H9 (cell line): ENCODE results near the gene COX17. TPM values are rescaled to one million over a fixed set of nuclear protein-coding genes. Genes with fewer than 3 reads are reported as not detected.

Experiments used
- DNase-seq: peaks from one replicate; pipeline ENCODE4 v3.0.0-alpha.2; 2017
- H2AFZ ChIP-seq: one replicate; pipeline ENCODE4 v1.6.1; 2013; ENCODE audit warnings: mild to moderate bottlenecking, low read length, control low read depth, moderate library complexity
- H2AK5ac ChIP-seq: 2 replicates; pipeline ENCODE4 v1.6.1; 2013; ENCODE audit warnings: low read length, control low read depth, mixed read lengths; ENCODE audit not compliant: insufficient read length
- H2BK120ac ChIP-seq: one replicate; pipeline ENCODE4 v1.6.1; 2013; ENCODE audit warnings: low read depth, mild to moderate bottlenecking, low read length, control low read depth, inconsistent platforms; ENCODE audit not compliant: poor library complexity, severe bottlenecking
- H2BK12ac ChIP-seq: 2 replicates; pipeline ENCODE4 v1.6.1; 2013; ENCODE audit warnings: low read length, control low read depth, mixed read lengths, low read depth; ENCODE audit not compliant: insufficient read length
- H2BK15ac ChIP-seq: 2 replicates; pipeline ENCODE4 v1.6.1; 2013; ENCODE audit warnings: low read depth, low read length, control low read depth
- H2BK20ac ChIP-seq: one replicate; pipeline ENCODE4 v1.6.1; 2013; ENCODE audit warnings: low read depth, mild to moderate bottlenecking, low read length, control low read depth, inconsistent platforms; ENCODE audit not compliant: poor library complexity, severe bottlenecking
- H2BK5ac ChIP-seq: 2 replicates; pipeline ENCODE4 v1.6.1; 2013; ENCODE audit warnings: low read length, control low read depth, mixed read lengths; ENCODE audit not compliant: insufficient read length
- H3K14ac ChIP-seq: 2 replicates; pipeline ENCODE4 v1.6.1; 2013; ENCODE audit warnings: low read length, control low read depth; ENCODE audit not compliant: insufficient read depth
- H3K18ac ChIP-seq: 2 replicates; pipeline ENCODE4 v1.6.1; 2013; ENCODE audit warnings: low read depth, mild to moderate bottlenecking, mixed read lengths, low read length, control low read depth; ENCODE audit not compliant: insufficient read length
- H3K23ac ChIP-seq: 2 replicates; pipeline ENCODE4 v1.6.1; 2013; ENCODE audit warnings: low read length, control low read depth, mixed read lengths, low read depth; ENCODE audit not compliant: insufficient read length
- H3K23me2 ChIP-seq: 2 replicates; pipeline ENCODE4 v1.6.1; 2013; ENCODE audit warnings: low read depth, mild to moderate bottlenecking, mixed read lengths, low read length, control low read depth; ENCODE audit not compliant: insufficient read length, poor library complexity, severe bottlenecking
- H3K27ac ChIP-seq: 2 replicates; pipeline ENCODE4 v1.5.1; 2013; ENCODE audit warnings: low read length, control low read depth, mixed read lengths, low read depth; ENCODE audit not compliant: insufficient read length
- H3K27me3 ChIP-seq: 2 replicates; pipeline ENCODE4 v1.6.1; 2013; ENCODE audit warnings: low read length, control low read depth, inconsistent platforms; ENCODE audit not compliant: insufficient read depth
- H3K4ac ChIP-seq: 2 replicates; pipeline ENCODE4 v1.6.1; 2013; ENCODE audit warnings: low read depth, mild to moderate bottlenecking, control low read depth, inconsistent platforms, low read length, moderate library complexity
- H3K4me1 ChIP-seq: 2 replicates; pipeline ENCODE4 v1.6.1; 2013; ENCODE audit warnings: low read length, control low read depth, inconsistent platforms; ENCODE audit not compliant: insufficient read depth
- H3K4me2 ChIP-seq: 2 replicates; pipeline ENCODE4 v1.6.1; 2013; ENCODE audit warnings: low read length, control low read depth, mixed read lengths; ENCODE audit not compliant: insufficient read length, insufficient read depth
- H3K56ac ChIP-seq: 2 replicates; pipeline ENCODE4 v1.6.1; 2013; ENCODE audit warnings: low read depth, mild to moderate bottlenecking, mixed read lengths, low read length, control low read depth; ENCODE audit not compliant: insufficient read length
- H3K79me1 ChIP-seq: 2 replicates; pipeline ENCODE4 v1.6.1; 2013; ENCODE audit warnings: low read depth, mild to moderate bottlenecking, moderate library complexity, low read length, control low read depth, inconsistent platforms; ENCODE audit not compliant: insufficient read depth, poor library complexity, severe bottlenecking
- H3K79me2 ChIP-seq: 2 replicates; pipeline ENCODE4 v1.6.1; 2013; ENCODE audit warnings: low read length, control low read depth, inconsistent platforms; ENCODE audit not compliant: insufficient read depth
- H3K9ac ChIP-seq: 2 replicates; pipeline ENCODE4 v1.6.1; 2013; ENCODE audit warnings: low read length, control low read depth, mixed read lengths; ENCODE audit not compliant: insufficient read length; ENCODE audit errors: extremely low read depth
- H3K9me3 ChIP-seq: one replicate; pipeline ENCODE4 v1.6.1; 2013; ENCODE audit warnings: low read depth, low read length, inconsistent platforms; ENCODE audit not compliant: control insufficient read depth
- H3T11ph ChIP-seq: one replicate; pipeline ENCODE4 v1.6.1; 2013; ENCODE audit warnings: mild to moderate bottlenecking, low read length, control low read depth, inconsistent platforms
- H4K20me1 ChIP-seq: one replicate; pipeline ENCODE4 v1.6.1; 2013; ENCODE audit not compliant: control insufficient read depth, insufficient read length, insufficient read depth
- H4K5ac ChIP-seq: 2 replicates; pipeline ENCODE4 v1.6.1; 2013; ENCODE audit warnings: low read depth, mild to moderate bottlenecking, mixed read lengths, low read length, control low read depth; ENCODE audit not compliant: insufficient read length
- H4K8ac ChIP-seq: replicated peaks from 2 replicates; pipeline ENCODE4 v1.6.1; 2013; ENCODE audit warnings: low read length, control low read depth, mixed read lengths, low read depth; ENCODE audit not compliant: insufficient read length
- H4K91ac ChIP-seq: 2 replicates; pipeline ENCODE4 v1.6.1; 2013; ENCODE audit warnings: low read depth, mild to moderate bottlenecking, moderate library complexity, mixed read lengths, low read length, control low read depth; ENCODE audit not compliant: insufficient read length
- H3K27ac Mint-ChIP-seq, 3 experiments: 2 replicates in 2 of 3; 3 replicates in 1 of 3; pipeline ENCODE4 v1.8.0; 2020 to 2021; ENCODE audit warnings: mixed read lengths in 3 of 3, mild to moderate bottlenecking in 1 of 3, moderate library complexity in 1 of 3
- H3K27me3 Mint-ChIP-seq: 2 replicates; pipeline ENCODE4 v1.8.0; 2021; ENCODE audit warnings: low read depth, mild to moderate bottlenecking, moderate library complexity, mixed read lengths
- H3K36me3 Mint-ChIP-seq, 3 experiments: 2 replicates in 2 of 3; 3 replicates in 1 of 3; pipeline ENCODE4 v1.8.0; 2020 to 2021; ENCODE audit warnings: low read depth in 3 of 3, mixed read lengths in 3 of 3; ENCODE audit not compliant: insufficient read depth in 1 of 3
- H3K4me1 Mint-ChIP-seq, 2 experiments: 2 replicates each; pipeline ENCODE4 v1.8.0; 2020; ENCODE audit warnings: mixed read lengths in 2 of 2
- H3K4me3 Mint-ChIP-seq, 2 experiments: 2 replicates in 1 of 2; 3 replicates in 1 of 2; pipeline ENCODE4 v1.8.0; 2020 to 2021; ENCODE audit warnings: mild to moderate bottlenecking in 2 of 2, mixed read lengths in 2 of 2, moderate library complexity in 1 of 2
- H3K9me3 Mint-ChIP-seq, 2 experiments: 2 replicates in 1 of 2; 3 replicates in 1 of 2; pipeline ENCODE4 v1.8.0; 2020; ENCODE audit warnings: mild to moderate bottlenecking in 2 of 2, mixed read lengths in 2 of 2, moderate library complexity in 1 of 2
- WGBS: extraction: QIAGEN DNeasy Blood & Tissue Kit; methylation state at CpG from one replicate; pipeline ENCODE4 v1.1.7; 2013; ENCODE audit warnings: missing lambda C conversion rate, low lambda C conversion rate, mixed read lengths; ENCODE audit not compliant: insufficient read length; ENCODE audit errors: extremely low coverage; 5-methylcytosine and 5-hydroxymethylcytosine counted together
- total RNA-seq: library from RNA; stranded (reverse); gene quantifications from 2 replicates; pipeline ENCODE4 v1.2.1, GENCODE V29; 2021
- TF ChIP-seq, protein P1 (sequence below): fragments of 200-600 bp; sonication (generic); conservative IDR thresholded peaks from 3 replicates; pipeline ENCODE4 v1.8.0; 2021; ENCODE audit warnings: antibody characterized with exemption, mild to moderate bottlenecking

COX17 gene
- total RNA-seq, 1 experiment from 2014 or later = 47.0 TPM

DNA sequence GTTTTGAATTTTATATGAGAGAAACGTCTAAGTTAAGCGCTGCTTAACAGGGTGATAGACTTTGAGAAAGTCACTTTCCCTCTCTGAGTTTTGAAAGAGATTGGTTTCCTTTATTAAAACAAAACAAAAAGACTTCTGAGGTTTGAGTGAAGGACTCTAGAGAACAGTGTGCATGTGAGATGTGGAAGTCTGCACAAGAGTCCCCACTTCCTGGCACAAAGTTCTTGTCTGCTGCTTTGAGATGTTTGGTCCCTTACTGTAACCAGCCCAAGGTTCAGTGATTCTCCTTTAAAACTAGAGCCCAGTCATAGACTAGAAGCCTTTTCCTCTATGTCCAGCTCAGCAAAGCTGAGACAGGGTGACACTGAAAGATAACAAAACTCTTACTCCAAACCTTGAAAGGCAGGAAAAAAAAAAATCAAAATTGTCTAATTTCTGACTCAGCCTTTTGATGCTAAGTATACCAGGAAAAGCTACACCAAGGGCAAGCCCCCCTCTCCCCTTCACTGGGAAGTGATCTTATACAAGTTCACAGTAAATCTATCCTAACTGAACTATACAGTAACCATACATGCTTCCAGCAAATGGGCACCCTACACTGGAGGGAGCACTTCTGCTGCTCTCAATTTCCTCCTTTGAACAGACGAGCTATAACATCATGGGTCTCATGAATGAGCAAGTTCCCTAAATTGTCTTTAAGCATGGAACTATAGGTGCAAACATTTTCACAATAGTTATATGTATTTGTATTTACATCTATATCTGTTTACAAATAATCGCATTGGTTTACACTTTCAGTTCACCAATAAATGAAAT, 19.1 kb downstream of the COX17 start:
- H3K4me1 ChIP-seq = 0 out of 2 replicates have a peak, but pooled peaks cover 2% of the 10 kb centered on the region
- no peak overlapping the region for H3K23ac ChIP-seq
- H3K79me2 ChIP-seq = no peaks in the 10 kb centered on the region
- H3T11ph ChIP-seq = no peak overlapping the region
- no peaks in the 10 kb centered on the region for H3K9me3 ChIP-seq
- H4K5ac ChIP-seq = no peak overlapping the region
- Mint-ChIP-seq H3K4me3 (no peak overlapping the region), H3K27me3 (no peaks in the 10 kb centered on the region), H3K4me1 (peaks cover 2 to 4% of the 10 kb centered on the region in 2 experiments; a peak in 2 of 4 replicates), H3K27ac (no peak overlapping the region), H3K9me3 (no peaks in the 10 kb centered on the region; a peak in 1 of 5 replicates), H3K36me3 (no peaks in the 10 kb centered on the region)
- H3K23me2 ChIP-seq = no peaks in the 10 kb centered on the region
- H4K20me1 ChIP-seq = no peaks in the 10 kb centered on the region
- no peak for DNase-seq
- no peak overlapping the region for H2BK20ac ChIP-seq
- H3K56ac ChIP-seq = no peak overlapping the region
- WGBS = no CpG with 5 or more reads among the region's 4 CpGs
- no peak overlapping the region for H2BK15ac ChIP-seq
- no peak overlapping the region for H2BK12ac ChIP-seq
- no peak overlapping the region for H3K27ac ChIP-seq
- no peak overlapping the region for H4K8ac ChIP-seq
- H3K79me1 ChIP-seq = no peaks in the 10 kb centered on the region
- no peak overlapping the region for H3K4me2 ChIP-seq
- H2BK120ac ChIP-seq = no peak overlapping the region
- H3K4ac ChIP-seq = no peak overlapping the region
- no peak overlapping the region for H2AK5ac ChIP-seq
- H3K18ac ChIP-seq = no peak overlapping the region
- no peak overlapping the region for H2BK5ac ChIP-seq
- no peak overlapping the region for H4K91ac ChIP-seq
- no peak overlapping the region for H3K14ac ChIP-seq
- H3K9ac ChIP-seq = no peak overlapping the region
- H2AFZ ChIP-seq = no peak overlapping the region
- no peaks in the 10 kb centered on the region for H3K27me3 ChIP-seq
- TF ChIP-seq, protein P1, sequence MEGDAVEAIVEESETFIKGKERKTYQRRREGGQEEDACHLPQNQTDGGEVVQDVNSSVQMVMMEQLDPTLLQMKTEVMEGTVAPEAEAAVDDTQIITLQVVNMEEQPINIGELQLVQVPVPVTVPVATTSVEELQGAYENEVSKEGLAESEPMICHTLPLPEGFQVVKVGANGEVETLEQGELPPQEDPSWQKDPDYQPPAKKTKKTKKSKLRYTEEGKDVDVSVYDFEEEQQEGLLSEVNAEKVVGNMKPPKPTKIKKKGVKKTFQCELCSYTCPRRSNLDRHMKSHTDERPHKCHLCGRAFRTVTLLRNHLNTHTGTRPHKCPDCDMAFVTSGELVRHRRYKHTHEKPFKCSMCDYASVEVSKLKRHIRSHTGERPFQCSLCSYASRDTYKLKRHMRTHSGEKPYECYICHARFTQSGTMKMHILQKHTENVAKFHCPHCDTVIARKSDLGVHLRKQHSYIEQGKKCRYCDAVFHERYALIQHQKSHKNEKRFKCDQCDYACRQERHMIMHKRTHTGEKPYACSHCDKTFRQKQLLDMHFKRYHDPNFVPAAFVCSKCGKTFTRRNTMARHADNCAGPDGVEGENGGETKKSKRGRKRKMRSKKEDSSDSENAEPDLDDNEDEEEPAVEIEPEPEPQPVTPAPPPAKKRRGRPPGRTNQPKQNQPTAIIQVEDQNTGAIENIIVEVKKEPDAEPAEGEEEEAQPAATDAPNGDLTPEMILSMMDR = no peak
